ENCODE measurements around the gene MTHFSD. TPM values are rescaled to one million over a fixed set of nuclear protein-coding genes. Genes with fewer than 3 reads are reported as not detected.
A peak's percentile ranks its signal among the peaks of the same experiment; 100 is the strongest.

MTHFSD gene
- polyA plus RNA-seq, 4 donors, result 7.6 to 22.2 (median 14.5) TPM

- Histone ChIP-seq H3K4me1 (ENCODE audit: control insufficient read depth in 3 of 3, insufficient read depth in 2 of 3, low read depth in 1 of 3, low read length in 2 of 3) (peaks cover 0 to 5% (median 0%) of the 10 kb centered on the region in 3 donors), H3K27me3 (ENCODE audit: control insufficient read depth in 3 of 3, insufficient read depth in 3 of 3, low read length in 3 of 3) (peaks cover 14 to 79% (median 21%) of the 10 kb centered on the region in 3 donors), H3K9me3 (ENCODE audit: control insufficient read depth in 2 of 2, insufficient read depth in 1 of 2, low read depth in 1 of 2, low read length in 1 of 2) (no peaks in the 10 kb centered on the region), H3K27ac (ENCODE audit: low read depth in 1 of 3, low read length in 2 of 3) (peak overlapping the region in 2 of 3 donors; percentile 88 to 90), H3K4me3 (ENCODE audit: low read depth in 1 of 3, low read length in 3 of 3) (peak overlapping the region in 1 of 3 donors; percentile 17), H3K36me3 (ENCODE audit: control insufficient read depth in 3 of 3, insufficient read depth in 2 of 3, low read depth in 1 of 3, low read length in 3 of 3) (peaks cover 0 to 7% (median 0%) of the 10 kb centered on the region in 3 donors)
- no peak for FAIRE-seq
- 11 to 26% (median 13%) methylated on average over 54 of the region's 54 CpGs for WGBS, 3 donors
- DNase-seq, result no peak
Measured at GRCh38 chr16:86494565-86495356, 60.3 kb downstream of the MTHFSD start.

GRCh38 chr16:86494039-86494564 is 60.9 kb downstream of the MTHFSD start:
- H3K9me3 ChIP-seq (ENCODE audit: control insufficient read depth in 2 of 2, insufficient read depth in 1 of 2, low read depth in 1 of 2, low read length in 1 of 2), result no peaks in the 10 kb centered on the region
- peaks cover 14 to 77% (median 21%) of the 10 kb centered on the region in 3 donors for H3K27me3 ChIP-seq (ENCODE audit: control insufficient read depth in 3 of 3, insufficient read depth in 3 of 3, low read length in 3 of 3)
- H3K4me3 ChIP-seq (ENCODE audit: low read depth in 1 of 3, low read length in 3 of 3), result peak overlapping the region in 1 of 3 donors; percentile 17
- no peak for DNase-seq
- H3K27ac ChIP-seq (ENCODE audit: low read depth in 1 of 3, low read length in 2 of 3), result peak overlapping the region in 2 of 3 donors; percentile 88 to 90
- peaks cover 0 to 5% (median 0%) of the 10 kb centered on the region in 3 donors for H3K4me1 ChIP-seq (ENCODE audit: control insufficient read depth in 3 of 3, insufficient read depth in 2 of 3, low read depth in 1 of 3, low read length in 2 of 3)
- no peak for FAIRE-seq
- peaks cover 0 to 10% (median 0%) of the 10 kb centered on the region in 3 donors for H3K36me3 ChIP-seq (ENCODE audit: control insufficient read depth in 3 of 3, insufficient read depth in 2 of 3, low read depth in 1 of 3, low read length in 3 of 3)
- 10 to 26% (median 11%) methylated on average over 22 of the region's 22 CpGs for WGBS, 3 donors

DNA sequence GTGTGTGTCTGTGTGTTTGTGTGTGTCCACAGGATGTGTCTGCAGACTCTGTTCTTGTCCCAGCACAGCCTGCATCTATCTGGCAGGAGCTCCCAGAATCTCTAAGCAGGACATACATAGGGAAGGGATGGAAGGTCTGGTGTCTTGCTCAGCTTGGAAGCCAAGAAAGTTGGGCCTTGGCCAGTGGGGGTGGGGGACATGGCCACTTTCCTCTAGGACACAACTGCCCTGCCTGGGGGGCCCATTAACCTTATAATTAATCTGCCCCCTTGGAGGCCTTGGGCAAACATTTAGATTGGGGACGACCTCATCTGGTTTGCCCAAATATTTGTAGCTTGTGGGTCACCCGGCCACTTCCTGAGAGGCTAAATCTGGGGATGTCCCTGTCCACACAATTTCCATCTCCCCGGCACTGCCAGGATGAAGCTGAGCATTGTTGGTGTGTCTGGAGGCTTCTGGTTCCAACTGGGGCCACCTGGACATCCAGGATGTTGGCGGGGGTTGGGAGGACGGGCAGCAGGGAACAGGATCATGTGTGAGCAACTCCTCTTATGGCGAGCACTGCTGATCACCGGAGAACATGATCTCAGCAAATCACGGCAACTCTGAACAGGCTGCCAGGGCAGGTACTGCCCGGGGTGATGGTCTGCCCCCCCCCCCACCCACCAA is 61.9 kb downstream of the MTHFSD start:
- Histone ChIP-seq H3K27me3 (ENCODE audit: control insufficient read depth in 3 of 3, insufficient read depth in 3 of 3, low read length in 3 of 3) (peaks cover 11 to 76% (median 18%) of the 10 kb centered on the region in 3 donors), H3K4me3 (ENCODE audit: low read depth in 1 of 3, low read length in 3 of 3) (no peak overlapping the region), H3K36me3 (ENCODE audit: control insufficient read depth in 3 of 3, insufficient read depth in 2 of 3, low read depth in 1 of 3, low read length in 3 of 3) (peaks cover 0 to 15% (median 0%) of the 10 kb centered on the region in 3 donors), H3K27ac (ENCODE audit: low read depth in 1 of 3, low read length in 2 of 3) (peak overlapping the region in 2 of 3 donors; percentile 88 to 90), H3K4me1 (ENCODE audit: control insufficient read depth in 3 of 3, insufficient read depth in 2 of 3, low read depth in 1 of 3, low read length in 2 of 3) (peaks cover 0 to 5% (median 0%) of the 10 kb centered on the region in 3 donors), H3K9me3 (ENCODE audit: control insufficient read depth in 2 of 2, insufficient read depth in 1 of 2, low read depth in 1 of 2, low read length in 1 of 2) (no peaks in the 10 kb centered on the region)
- 19 to 38% (median 23%) methylated on average over 9 of the region's 9 CpGs for WGBS, 3 donors
- DNase-seq, result no peak
- FAIRE-seq, result no peak

DNA sequence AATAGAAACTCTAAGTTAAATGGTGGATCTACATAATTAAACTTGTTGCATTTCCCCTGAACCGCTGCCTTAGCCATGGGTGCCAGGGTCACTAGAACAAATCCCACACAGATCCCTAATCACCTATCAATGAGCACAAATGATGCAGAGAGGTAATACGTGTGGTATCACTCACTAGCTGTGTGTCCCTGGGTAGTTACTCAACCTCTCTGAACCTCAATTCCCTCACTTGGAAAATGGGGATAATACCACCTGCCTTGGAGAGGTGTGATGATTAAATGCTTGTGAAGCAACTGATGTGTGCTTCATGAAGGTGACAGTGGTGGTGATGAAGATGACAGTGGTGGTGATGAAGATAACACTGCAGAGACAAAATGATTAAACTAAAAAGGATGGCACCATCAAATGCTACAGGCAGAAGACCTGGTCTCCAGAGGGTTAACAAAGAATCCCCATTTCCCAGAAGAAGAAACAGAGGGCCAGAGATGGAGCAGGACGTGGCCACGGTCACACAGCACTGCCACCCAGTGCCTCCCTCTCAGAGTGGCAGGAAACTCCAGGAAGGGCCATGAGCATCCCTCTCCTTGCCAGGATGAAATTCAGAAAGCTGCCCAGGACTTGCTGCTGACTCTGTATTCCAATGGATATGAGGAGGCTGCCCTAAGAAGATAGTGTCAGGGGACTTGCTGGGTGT is 62.6 kb downstream of the MTHFSD start:
- 54 to 65% (median 55%) methylated on average over 4 of the region's 4 CpGs for WGBS, 3 donors
- H3K36me3 ChIP-seq (ENCODE audit: control insufficient read depth in 3 of 3, insufficient read depth in 2 of 3, low read depth in 1 of 3, low read length in 3 of 3), result peaks cover 0 to 15% (median 0%) of the 10 kb centered on the region in 3 donors
- DNase-seq, result no peak
- no peaks in the 10 kb centered on the region for H3K9me3 ChIP-seq (ENCODE audit: control insufficient read depth in 2 of 2, insufficient read depth in 1 of 2, low read depth in 1 of 2, low read length in 1 of 2)
- H3K27me3 ChIP-seq (ENCODE audit: control insufficient read depth in 3 of 3, insufficient read depth in 3 of 3, low read length in 3 of 3), result peaks cover 7 to 69% (median 17%) of the 10 kb centered on the region in 3 donors
- H3K4me3 ChIP-seq (ENCODE audit: low read depth in 1 of 3, low read length in 3 of 3), result no peak overlapping the region
- peak overlapping the region in 2 of 3 donors; percentile 88 to 90 for H3K27ac ChIP-seq (ENCODE audit: low read depth in 1 of 3, low read length in 2 of 3)
- peaks cover 0 to 5% (median 0%) of the 10 kb centered on the region in 3 donors for H3K4me1 ChIP-seq (ENCODE audit: control insufficient read depth in 3 of 3, insufficient read depth in 2 of 3, low read depth in 1 of 3, low read length in 2 of 3)
- no peak for FAIRE-seq

DNA sequence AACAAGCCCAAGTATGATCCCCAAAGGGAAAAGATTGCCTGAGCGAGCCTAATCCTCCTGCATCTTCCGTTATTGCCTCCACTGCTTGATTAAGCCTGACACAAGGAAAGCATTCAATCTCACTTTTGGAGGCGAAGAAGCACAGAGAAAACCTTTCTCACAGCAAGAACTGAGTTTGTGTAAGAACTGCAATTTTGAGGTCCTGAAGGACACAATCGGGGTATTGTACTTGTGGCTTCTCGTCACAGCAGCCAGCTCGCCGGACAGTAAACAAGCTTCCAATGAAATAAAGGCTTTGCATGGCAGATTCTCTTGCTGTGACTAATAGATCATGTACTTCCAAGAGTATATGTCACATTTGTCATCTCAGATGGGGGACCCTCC is 63.4 kb downstream of the MTHFSD start:
- H3K9me3 ChIP-seq (ENCODE audit: control insufficient read depth in 2 of 2, insufficient read depth in 1 of 2, low read depth in 1 of 2, low read length in 1 of 2), result no peaks in the 10 kb centered on the region
- H3K27me3 ChIP-seq (ENCODE audit: control insufficient read depth in 3 of 3, insufficient read depth in 3 of 3, low read length in 3 of 3), result peaks cover 6 to 65% (median 17%) of the 10 kb centered on the region in 3 donors
- FAIRE-seq (no peak), DNase-seq (no peak)
- peak overlapping the region in 1 of 3 donors; percentile 33 for H3K27ac ChIP-seq (ENCODE audit: low read depth in 1 of 3, low read length in 2 of 3)
- H3K36me3 ChIP-seq (ENCODE audit: control insufficient read depth in 3 of 3, insufficient read depth in 2 of 3, low read depth in 1 of 3, low read length in 3 of 3), result peaks cover 0 to 17% (median 0%) of the 10 kb centered on the region in 3 donors
- WGBS, 3 donors, result 74 to 78% (median 78%) methylated on average over 7 of the region's 7 CpGs
- peaks cover 0 to 5% (median 0%) of the 10 kb centered on the region in 3 donors for H3K4me1 ChIP-seq (ENCODE audit: control insufficient read depth in 3 of 3, insufficient read depth in 2 of 3, low read depth in 1 of 3, low read length in 2 of 3)
- H3K4me3 ChIP-seq (ENCODE audit: low read depth in 1 of 3, low read length in 3 of 3), result no peak overlapping the region

- H3K36me3 ChIP-seq (ENCODE audit: control insufficient read depth in 3 of 3, insufficient read depth in 2 of 3, low read depth in 1 of 3, low read length in 3 of 3), result peaks cover 0 to 17% (median 0%) of the 10 kb centered on the region in 3 donors
- FAIRE-seq (no peak), DNase-seq (no peak)
- WGBS, 3 donors, result 68 to 73% (median 72%) methylated on average over 13 of the region's 13 CpGs
- H3K27me3 ChIP-seq (ENCODE audit: control insufficient read depth in 3 of 3, insufficient read depth in 3 of 3, low read length in 3 of 3), result peaks cover 6 to 63% (median 17%) of the 10 kb centered on the region in 3 donors
- H3K9me3 ChIP-seq (ENCODE audit: control insufficient read depth in 2 of 2, insufficient read depth in 1 of 2, low read depth in 1 of 2, low read length in 1 of 2), result no peaks in the 10 kb centered on the region
- H3K27ac ChIP-seq (ENCODE audit: low read depth in 1 of 3, low read length in 2 of 3), result peak overlapping the region in 1 of 3 donors; percentile 33
- H3K4me3 ChIP-seq (ENCODE audit: low read depth in 1 of 3, low read length in 3 of 3), result no peak overlapping the region
- peaks cover 0 to 5% (median 0%) of the 10 kb centered on the region in 3 donors for H3K4me1 ChIP-seq (ENCODE audit: control insufficient read depth in 3 of 3, insufficient read depth in 2 of 3, low read depth in 1 of 3, low read length in 2 of 3)
Measured at GRCh38 chr16:86490859-86491639, 64.0 kb downstream of the MTHFSD start.

DNA sequence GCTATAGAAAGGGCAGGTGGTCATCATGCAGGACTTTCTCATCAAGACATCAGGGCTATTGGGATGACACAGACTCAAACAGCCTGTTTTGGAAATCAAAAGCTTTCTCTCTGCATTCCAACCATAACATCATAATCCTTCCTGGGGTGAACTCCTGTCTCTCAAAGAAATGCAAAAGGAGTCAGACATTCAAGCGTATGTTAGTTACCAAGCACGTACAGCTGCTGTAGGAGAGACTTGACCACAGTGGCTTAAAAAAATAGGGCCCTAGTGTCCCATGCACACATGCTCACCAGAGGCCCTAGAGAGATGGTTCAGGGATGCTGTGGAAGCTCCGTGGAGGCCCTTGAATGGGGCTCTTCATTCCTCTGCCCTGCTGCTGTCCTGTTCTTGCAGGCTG is 69.3 kb downstream of the MTHFSD start:
- no peak for FAIRE-seq
- Histone ChIP-seq H3K4me3 (ENCODE audit: low read depth in 1 of 3, low read length in 3 of 3) (no peak overlapping the region), H3K4me1 (ENCODE audit: control insufficient read depth in 3 of 3, insufficient read depth in 2 of 3, low read depth in 1 of 3, low read length in 2 of 3) (no peaks in the 10 kb centered on the region), H3K27ac (ENCODE audit: low read depth in 1 of 3, low read length in 2 of 3) (no peak overlapping the region), H3K27me3 (ENCODE audit: control insufficient read depth in 3 of 3, insufficient read depth in 3 of 3, low read length in 3 of 3) (peaks cover 0 to 23% (median 8%) of the 10 kb centered on the region in 3 donors), H3K9me3 (ENCODE audit: control insufficient read depth in 2 of 2, insufficient read depth in 1 of 2, low read depth in 1 of 2, low read length in 1 of 2) (peaks cover 0 to 12% of the 10 kb centered on the region in 2 donors), H3K36me3 (ENCODE audit: control insufficient read depth in 3 of 3, insufficient read depth in 2 of 3, low read depth in 1 of 3, low read length in 3 of 3) (peaks cover 0 to 36% (median 0%) of the 10 kb centered on the region in 3 donors)
- no peak for DNase-seq
- 69 to 81% (median 77%) methylated on average over 3 of the region's 3 CpGs for WGBS, 3 donors
